PC-9 (cell line): ENCODE results near the gene PCDHA11.

Experiments used
- CTCF ChIP-seq: fragments of 200-600 bp; sonication (generic); conservative IDR thresholded peaks from 2 replicates; pipeline ENCODE4 v1.6.1; 2017; ENCODE audit warnings: mixed run types, antibody characterized with exemption, mild to moderate bottlenecking, moderate library complexity
- EZH2 ChIP-seq: fragments of 200-600 bp; sonication (generic); IDR thresholded peaks from 2 replicates; pipeline ENCODE4 v1.8.0; 2017; ENCODE audit warnings: antibody characterized with exemption, low read depth

- TF ChIP-seq EZH2 (no peak), CTCF (no peak)
These were observed 45.3 kb upstream of the PCDHA11 start for GRCh38 chr5:140823475-140823874.
